SK-MEL-5 (cell line): ENCODE results near the gene METTL25. TPM values are rescaled to one million over a fixed set of nuclear protein-coding genes. Genes with fewer than 3 reads are reported as not detected.
"Not testable (repeated sequence)": the region's sequence is repeated elsewhere in the genome, so short reads cannot be mapped to it uniquely, and the experiment has no call there.

Experiments used
- DNase-seq: peaks from one replicate; pipeline ENCODE4 v3.0.0-alpha.2; 2016; ENCODE audit warnings: low read depth, low spot score
- in situ Hi-C: cut with HindIII; loops from 2 replicates; pipeline ENCODE4 v1.10.0; 2016; ENCODE audit warnings: low sequenced_read_pairs, high pct_unique_total_duplicates, low pct_unique_long_range_greater_than_20kb
- polyA plus RNA-seq, 2 experiments: library from polyadenylated mRNA; depleted of rRNA; stranded (reverse); fragments of >200 nt; gene quantifications; 2 replicates each; pipeline ENCODE4 v1.2.3, GENCODE V29; 2015
- total RNA-seq: library from RNA; depleted of rRNA; stranded (reverse); fragments of >200 nt; shearing (Covaris generic); gene quantifications from 2 replicates; pipeline ENCODE4 v1.2.3, GENCODE V29; 2014; rRNA removed

Gene METTL25
- total RNA-seq, result 11.8 and 12.5 TPM in 2 replicates
- 2.9 and 6.9 TPM in 2 replicates for polyA plus RNA-seq (2015; cell fraction: cytosol; rRNA removed)
- polyA plus RNA-seq (2015; cell fraction: nucleus; rRNA removed), result 25.9 and 49.4 TPM in 2 replicates

GRCh38 chr12:82358200-82359114, at the start of gene METTL25, which contains the start of gene CCDC59:
TSS of gene METTL25 (plus strand) at chr12:82358529. CDS start at chr12:82358566, 37 bp downstream.
TSS of gene CCDC59 (minus strand) at chr12:82358387. CDS start at chr12:82358376, 11 bp downstream.
- DNase-seq, result peak; percentile 98
- in situ Hi-C loops, result no loop called here

DNA sequence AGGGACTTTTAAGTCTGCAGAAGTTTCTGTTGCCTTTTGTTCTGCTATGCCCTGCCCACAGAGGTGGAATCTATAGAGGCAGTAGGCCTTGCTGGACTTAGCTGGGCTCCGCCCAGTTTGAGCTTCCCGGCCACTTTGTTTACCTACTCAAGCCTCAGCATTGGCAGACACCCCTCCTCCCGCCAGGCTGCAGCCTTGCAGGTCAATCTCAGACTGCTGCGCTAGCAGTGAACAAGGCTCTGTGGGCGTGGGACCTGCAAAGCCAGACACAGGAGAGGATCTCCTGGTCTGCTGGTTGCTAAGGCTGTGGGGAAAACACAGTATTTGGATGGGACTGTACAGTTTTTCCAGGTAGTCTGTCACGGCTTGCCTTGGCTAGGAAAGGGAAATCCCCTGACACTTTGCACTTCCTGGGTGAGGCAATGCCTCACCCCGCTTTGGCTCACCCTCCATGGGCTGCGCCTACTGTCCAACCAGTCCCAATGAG, 43.9 kb upstream of the METTL25 start:
- no peak for DNase-seq
- in situ Hi-C loops, result no loop called here

- in situ Hi-C loops, result no loop called here
These were observed 39.1 kb upstream of the METTL25 start for GRCh38 chr12:82319276-82319675.

GRCh38 chr12:82325540-82326336, 32.6 kb upstream of the METTL25 start:
- DNase-seq, result no peak
- in situ Hi-C loops, result no loop called here

More at GRCh38 chr12:82319276-82319675, 39.1 kb upstream of the METTL25 start:
- DNase-seq, result no peak

- DNase-seq, result peak; percentile 52
- in situ Hi-C loops, result no loop called here
These were observed 31.3 kb upstream of the METTL25 start for GRCh38 chr12:82326905-82327503.

DNA sequence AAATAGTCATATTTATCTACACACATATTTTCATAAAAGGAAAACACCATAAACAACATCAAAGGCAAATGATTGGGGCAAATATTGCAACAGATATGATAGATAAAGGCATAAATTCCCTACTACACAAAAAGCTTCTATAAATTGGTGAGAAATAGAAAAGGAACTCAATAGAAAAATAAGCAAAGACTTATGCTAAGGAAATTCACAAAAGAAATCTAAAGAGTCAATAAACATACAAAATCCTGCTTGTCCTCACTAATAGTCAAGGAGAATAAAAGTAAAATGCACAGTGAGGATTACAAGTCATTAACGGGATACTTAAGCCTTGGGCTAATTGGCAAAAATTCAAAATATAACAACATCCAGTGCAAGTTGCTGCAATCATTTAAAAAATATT, 30.5 kb upstream of the METTL25 start:
- in situ Hi-C loops, result no loop called here

GRCh38 chr12:82329508-82329907, 28.8 kb upstream of the METTL25 start:
- DNase-seq, result no peak
- in situ Hi-C loops, result no loop called here

More for the DNA sequence above, 30.5 kb upstream of the METTL25 start:
- no peak for DNase-seq

- DNase-seq, result no peak
- in situ Hi-C loops, result no loop called here
These were observed 8.2 kb upstream of the METTL25 start for GRCh38 chr12:82350161-82350560.

- no peak for DNase-seq
- in situ Hi-C loops, result no loop called here
These were observed 6.9 kb upstream of the METTL25 start for GRCh38 chr12:82351390-82351789.

DNA sequence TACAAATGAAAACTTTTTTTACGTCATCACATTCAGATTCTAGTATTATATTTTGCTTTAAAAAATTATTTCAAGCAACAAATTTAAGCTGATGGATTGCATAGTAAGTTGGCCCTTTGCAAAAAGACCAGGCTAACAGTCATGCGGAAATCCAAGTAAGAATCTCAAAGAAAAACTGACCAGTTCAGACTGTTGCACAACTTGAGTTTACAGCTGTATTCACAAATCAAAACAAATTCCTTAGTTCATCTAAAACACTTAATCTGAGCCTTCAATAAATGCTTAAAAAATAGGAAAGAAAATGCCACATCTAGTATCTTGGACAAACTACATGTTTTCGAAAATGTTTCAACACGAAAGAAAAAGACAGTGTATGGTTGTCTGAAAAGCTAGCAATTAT, 989 bp upstream of the METTL25 start:
- in situ Hi-C loops, result no loop called here
- DNase-seq, result no peak

DNA sequence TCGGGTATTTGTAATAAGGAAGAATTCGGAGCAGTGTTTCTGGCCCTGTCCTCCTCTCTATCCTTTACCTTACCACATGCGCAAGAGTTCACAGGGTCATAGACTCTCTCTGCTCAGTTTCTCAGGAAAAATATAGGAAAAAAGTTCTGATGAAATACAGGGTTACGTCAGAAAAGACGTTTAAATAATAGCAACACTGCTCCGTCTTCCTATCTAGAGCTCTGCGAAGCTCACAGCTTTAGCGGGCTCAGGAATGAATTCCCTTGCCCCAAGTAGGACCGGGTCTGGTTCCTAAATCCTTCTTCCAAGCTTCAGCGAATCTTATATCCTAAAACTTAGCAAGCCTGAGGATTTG, 507 bp upstream of the METTL25 start:
- in situ Hi-C loops, result no loop called here
- DNase-seq, result no peak

- no peak for DNase-seq
- in situ Hi-C loops, result no loop called here
These were observed 768 bp downstream of the METTL25 start for GRCh38 chr12:82359115-82359478.

DNA sequence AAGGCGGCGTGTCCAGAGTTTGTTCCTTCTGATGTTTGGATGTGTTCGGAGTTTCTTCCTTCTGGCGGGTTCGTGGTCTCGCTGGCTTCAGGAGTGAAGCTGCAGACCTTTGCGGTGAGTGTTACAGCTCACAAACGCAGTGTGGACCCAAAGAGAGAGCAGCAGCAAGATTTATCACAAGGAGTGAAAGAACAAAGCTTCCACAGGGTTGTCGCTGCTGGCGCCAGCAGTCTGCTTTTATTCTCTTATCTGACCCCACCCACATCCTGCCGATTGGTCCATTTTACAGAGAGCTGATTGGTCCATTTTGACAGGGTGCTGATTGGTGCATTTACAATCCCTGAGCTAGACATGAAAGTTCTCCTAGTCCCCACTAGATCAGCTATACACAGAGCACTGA, 2.5 kb downstream of the METTL25 start:
- DNase-seq, in situ Hi-C loops: not testable (repeated sequence)

GRCh38 chr12:82361461-82361915, 3.2 kb downstream of the METTL25 start:
- in situ Hi-C loops, result no loop called here
- no peak for DNase-seq

GRCh38 chr12:82363990-82364389, 5.7 kb downstream of the METTL25 start:
- no peak for DNase-seq
- in situ Hi-C loops, result no loop called here

DNA sequence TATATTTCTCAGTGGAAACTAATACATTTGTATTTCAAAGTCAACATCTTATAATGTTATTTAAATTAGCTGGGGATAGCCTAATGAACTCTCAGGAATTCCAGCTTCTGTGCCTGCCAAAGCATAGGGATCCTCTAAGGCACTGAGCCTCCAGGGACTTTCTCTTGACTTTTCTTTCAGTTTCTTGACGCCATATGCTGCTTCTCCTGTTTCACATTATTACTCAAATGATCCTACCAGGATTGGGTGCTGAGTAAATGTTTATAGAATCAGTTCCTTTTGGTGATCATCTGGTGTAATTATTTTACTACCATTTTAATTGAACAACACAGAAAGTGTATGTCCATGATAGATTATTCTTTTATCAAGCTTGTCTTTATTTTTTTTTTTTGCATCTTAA, 7.9 kb downstream of the METTL25 start:
- in situ Hi-C loops, result no loop called here
- peak; percentile 33 for DNase-seq

GRCh38 chr12:82375201-82375600, 16.9 kb downstream of the METTL25 start:
- in situ Hi-C loops, result no loop called here
- DNase-seq, result no peak

DNA sequence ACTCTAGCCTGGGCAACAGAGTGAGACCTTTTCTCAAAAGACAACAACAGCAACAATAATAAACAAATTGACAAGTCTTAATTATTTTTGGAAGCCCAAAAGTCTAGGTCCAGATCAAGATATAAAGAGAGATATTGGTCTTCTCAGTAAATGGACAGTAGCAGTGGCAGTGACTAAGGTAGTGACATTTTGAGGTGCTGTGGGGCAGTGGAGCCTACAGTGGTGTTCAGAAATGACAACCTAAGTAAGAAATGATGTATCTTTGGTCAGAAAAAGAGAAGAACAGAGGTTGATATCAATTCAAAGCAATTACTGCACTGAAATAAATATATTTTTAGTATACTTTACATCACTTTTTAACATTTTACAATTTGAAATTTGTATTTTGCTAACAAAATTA, 20.7 kb downstream of the METTL25 start:
- in situ Hi-C loops, result no loop called here
- DNase-seq, result no peak
